DND-41 (cell line): Measurements from ENCODE around the gene NPB.
A peak's percentile ranks its signal among the peaks of the same experiment; 100 is the strongest.

Experiments
- ATAC-seq: fragments of 200-7000 bp; cut with Tn5 transposase; 3 replicates; pipeline ENCODE4 v1.9.1; 2021; ENCODE audit warnings: low read depth; ENCODE audit not compliant: insufficient read depth
- DNase-seq: peaks from one replicate; pipeline ENCODE4 v3.0.0-alpha.2; 2020
- H2AFZ ChIP-seq: 2 replicates; pipeline ENCODE4 v1.6.0; 2012; ENCODE audit warnings: low read depth, low read length
- H3K27ac ChIP-seq: 2 replicates; pipeline ENCODE4 v1.5.1; 2012; ENCODE audit warnings: low read length, inconsistent platforms
- H3K27me3 ChIP-seq: fragments of 200-600 bp; sonication (generic); 2 replicates; pipeline ENCODE4 v1.6.0; 2012; ENCODE audit warnings: low read length, mild to moderate bottlenecking, inconsistent platforms; ENCODE audit not compliant: insufficient read depth, poor library complexity
- H3K36me3 ChIP-seq: 2 replicates; pipeline ENCODE4 v1.5.1; 2012; ENCODE audit warnings: low read length, inconsistent platforms; ENCODE audit not compliant: insufficient read depth
- H3K4me1 ChIP-seq: 2 replicates; pipeline ENCODE4 v1.5.1; 2012; ENCODE audit warnings: mild to moderate bottlenecking, low read length; ENCODE audit not compliant: insufficient read depth
- H3K4me2 ChIP-seq: 2 replicates; pipeline ENCODE4 v1.6.0; 2012; ENCODE audit warnings: mild to moderate bottlenecking, moderate library complexity, low read length, inconsistent platforms; ENCODE audit not compliant: insufficient read depth
- H3K4me3 ChIP-seq, 2 experiments: fragments of 200-600 bp in 1 of 2; shearing (Covaris generic) in 1 of 2; 2 replicates each; pipeline ENCODE4 v1.5.1; 2012 to 2016; ENCODE audit warnings: inconsistent platforms in 2 of 2, low read length in 2 of 2, mild to moderate bottlenecking in 2 of 2, low read depth in 1 of 2, moderate library complexity in 1 of 2
- H3K79me2 ChIP-seq: 2 replicates; pipeline ENCODE4 v1.6.0; 2012; ENCODE audit warnings: low read length, inconsistent platforms; ENCODE audit not compliant: insufficient read depth
- H3K9ac ChIP-seq: 2 replicates; pipeline ENCODE4 v1.6.0; 2012; ENCODE audit warnings: low read depth, mild to moderate bottlenecking, inconsistent platforms, low read length, moderate library complexity
- H3K9me3 ChIP-seq: 2 replicates; pipeline ENCODE4 v1.5.1; 2012; ENCODE audit warnings: low read length, moderate library complexity, mild to moderate bottlenecking, inconsistent platforms; ENCODE audit not compliant: insufficient read depth, severe bottlenecking
- H4K20me1 ChIP-seq: 2 replicates; pipeline ENCODE4 v1.6.0; 2012; ENCODE audit warnings: low read length; ENCODE audit not compliant: insufficient read depth
- CTCF ChIP-seq: IDR thresholded peaks from 2 replicates; pipeline ENCODE4 v1.5.1; 2012; ENCODE audit warnings: borderline replicate concordance, low read length, moderate library complexity, mild to moderate bottlenecking; ENCODE audit not compliant: poor library complexity, severe bottlenecking; ENCODE audit errors: extremely low read depth
- EZH2 ChIP-seq: IDR thresholded peaks from 3 replicates; pipeline ENCODE4 v1.6.1; 2012; ENCODE audit warnings: borderline replicate concordance, low read depth, mild to moderate bottlenecking, moderate library complexity, low read length, inconsistent platforms; ENCODE audit not compliant: severe bottlenecking

NPB gene

GRCh38 chr17:81865733-81866439 is 36.2 kb upstream of the NPB start:
- TF ChIP-seq CTCF, result no peak
- TF ChIP-seq EZH2, result no peak
- Histone ChIP-seq H4K20me1 (peaks cover 68% of the 10 kb centered on the region), H3K9me3 (no peaks in the 10 kb centered on the region), H3K27ac (no peak overlapping the region), H3K4me3 (no peak overlapping the region), H3K79me2 (peaks cover 69% of the 10 kb centered on the region), H3K4me2 (no peak overlapping the region), H3K9ac (no peak overlapping the region), H2AFZ (no peak overlapping the region), H3K36me3 (peaks cover 71% of the 10 kb centered on the region), H3K27me3 (no peaks in the 10 kb centered on the region), H3K4me1 (peaks cover 49% of the 10 kb centered on the region)
- ATAC-seq (peak; percentile 0; the same call in 2 of the 3 replicates), DNase-seq (peak; percentile 26)

GRCh38 chr17:81866440-81867169 is 35.4 kb upstream of the NPB start:
- H3K4me1 ChIP-seq, result peaks cover 45% of the 10 kb centered on the region
- H2AFZ ChIP-seq, result no peak overlapping the region
- H3K27me3 ChIP-seq, result no peaks in the 10 kb centered on the region
- 0 out of 2 replicates have a peak overlapping the region, but pooled peaks have one; percentile 15 for H3K9ac ChIP-seq
- no peak overlapping the region for H3K4me2 ChIP-seq
- peaks cover 73% of the 10 kb centered on the region for H3K36me3 ChIP-seq
- TF ChIP-seq EZH2 (no peak), CTCF (no peak)
- H3K79me2 ChIP-seq, result peaks cover 68% of the 10 kb centered on the region
- H3K4me3 ChIP-seq, result no peak overlapping the region
- no peaks in the 10 kb centered on the region for H3K9me3 ChIP-seq
- DNase-seq, result peak; percentile 32
- H3K27ac ChIP-seq, result peak overlapping the region; percentile 44
- peak; percentile 7 for ATAC-seq
- H4K20me1 ChIP-seq, result peaks cover 68% of the 10 kb centered on the region

- TF ChIP-seq CTCF, result no peak
- no peak for TF ChIP-seq EZH2
- Histone ChIP-seq H3K27ac (peak overlapping the region; percentile 44), H3K4me1 (peaks cover 41% of the 10 kb centered on the region), H3K79me2 (peaks cover 69% of the 10 kb centered on the region), H3K36me3 (peaks cover 74% of the 10 kb centered on the region), H3K27me3 (no peaks in the 10 kb centered on the region), H3K9ac (0 out of 2 replicates have a peak overlapping the region, but pooled peaks have one; percentile 15), H2AFZ (no peak overlapping the region), H3K4me2 (no peak overlapping the region), H3K9me3 (no peaks in the 10 kb centered on the region), H3K4me3 (no peak overlapping the region), H4K20me1 (peaks cover 68% of the 10 kb centered on the region)
- ATAC-seq (peak; percentile 17), DNase-seq (peak; percentile 51)
Measured at GRCh38 chr17:81867170-81867990, 34.7 kb upstream of the NPB start.
